SU-DHL-6 (cell line): ENCODE measurements around the gene CHIT1.

Experiments
- H2AFZ ChIP-seq: fragments of 200-600 bp; sonication (generic); 2 replicates; pipeline ENCODE4 v1.6.1; 2014; ENCODE audit warnings: low read depth, mild to moderate bottlenecking, moderate library complexity, mixed read lengths, antibody characterized with exemption, low read length; ENCODE audit not compliant: severe bottlenecking
- H3F3A ChIP-seq: fragments of 200-600 bp; shearing (Covaris generic); 2 replicates; pipeline ENCODE4 v1.6.0; 2016; ENCODE audit warnings: antibody characterized with exemption, mild to moderate bottlenecking; ENCODE audit not compliant: insufficient read depth
- H3K27ac ChIP-seq: fragments of 200-600 bp; sonication (generic); 2 replicates; pipeline ENCODE4 v1.5.1; 2016; ENCODE audit warnings: low read depth, mild to moderate bottlenecking, low read length, moderate library complexity, mixed read lengths
- H3K27me3 ChIP-seq: fragments of 200-600 bp; sonication (generic), shearing (Covaris generic); 2 replicates; pipeline ENCODE4 v1.6.0; 2014; ENCODE audit warnings: mild to moderate bottlenecking, low read length
- H3K36me3 ChIP-seq: fragments of 200-600 bp; sonication (generic); 2 replicates; pipeline ENCODE4 v1.6.1; 2014; ENCODE audit warnings: mild to moderate bottlenecking, low read length, mixed read lengths
- H3K4me2 ChIP-seq: fragments of 300-600, 200-600 bp; shearing (Covaris generic), sonication (generic); 2 replicates; pipeline ENCODE4 v1.6.0; 2014; ENCODE audit warnings: low read length, low read depth, mild to moderate bottlenecking; ENCODE audit not compliant: poor library complexity, severe bottlenecking
- H3K4me3 ChIP-seq: fragments of 200-600 bp; sonication (generic); 2 replicates; pipeline ENCODE4 v1.5.1; 2014; ENCODE audit warnings: antibody characterized with exemption, low read length, mild to moderate bottlenecking, mixed read lengths; ENCODE audit not compliant: insufficient read depth, poor library complexity, severe bottlenecking
- H3K79me2 ChIP-seq: fragments of 200-600 bp; sonication (generic); 2 replicates; pipeline ENCODE4 v1.6.1; 2014; ENCODE audit warnings: mild to moderate bottlenecking, low read length, moderate library complexity; ENCODE audit not compliant: insufficient read depth
- H3K9ac ChIP-seq: fragments of 200-600 bp; sonication (generic); 2 replicates; pipeline ENCODE4 v1.7.0; 2014; ENCODE audit warnings: mild to moderate bottlenecking, low read length
- H3K9me2 ChIP-seq: fragments of 200-600 bp; sonication (generic); replicated peaks from 2 replicates; pipeline ENCODE4 v1.6.1; 2014; ENCODE audit warnings: low read length; ENCODE audit not compliant: insufficient read depth
- H3K9me3 ChIP-seq: fragments of 200-600 bp; sonication (generic); 2 replicates; pipeline ENCODE4 v1.6.1; 2014; ENCODE audit warnings: low read length, mixed read lengths; ENCODE audit not compliant: insufficient read depth
- H4K20me1 ChIP-seq: fragments of 200-600 bp; sonication (generic); 2 replicates; pipeline ENCODE4 v1.6.1; 2014; ENCODE audit warnings: low read depth, mild to moderate bottlenecking, antibody characterized with exemption, low read length, moderate library complexity, mixed read lengths
- CTCF ChIP-seq: fragments of 200-600 bp; sonication (generic); IDR thresholded peaks from one replicate; pipeline ENCODE4 v1.5.1; 2017; ENCODE audit warnings: antibody characterized with exemption, mild to moderate bottlenecking, low read length, moderate library complexity; ENCODE audit not compliant: insufficient read depth, poor library complexity, severe bottlenecking
- EZH2phosphoT487 ChIP-seq: fragments of 200-600 bp; sonication (generic), shearing (Covaris generic); conservative IDR thresholded peaks from 2 replicates; pipeline ENCODE4 v1.6.1; 2018; ENCODE audit warnings: mild to moderate bottlenecking, antibody characterized with exemption, low read length, moderate library complexity, mixed read lengths

Gene CHIT1

GRCh38 chr1:203210988-203211387 lies 18.5 kb downstream of the CHIT1 start:
- Histone ChIP-seq H3K36me3 (no peaks in the 10 kb centered on the region), H3K9ac (no peak overlapping the region), H3K27me3 (no peaks in the 10 kb centered on the region), H3K4me2 (no peak overlapping the region), H2AFZ (no peak overlapping the region), H3K27ac (no peak overlapping the region), H3F3A (no peaks in the 10 kb centered on the region), H3K9me2 (no peaks in the 10 kb centered on the region), H4K20me1 (no peaks in the 10 kb centered on the region), H3K79me2 (no peaks in the 10 kb centered on the region), H3K4me3 (no peak overlapping the region), H3K9me3 (no peaks in the 10 kb centered on the region)
- TF ChIP-seq EZH2phosphoT487 (no peak), CTCF (no peak)

- TF ChIP-seq EZH2phosphoT487 (no peak), CTCF (no peak)
- Histone ChIP-seq H3K9me2 (no peaks in the 10 kb centered on the region), H3K36me3 (no peaks in the 10 kb centered on the region), H2AFZ (no peak overlapping the region), H3K79me2 (no peaks in the 10 kb centered on the region), H3F3A (no peaks in the 10 kb centered on the region), H3K4me3 (no peak overlapping the region), H3K27ac (no peak overlapping the region), H3K27me3 (no peaks in the 10 kb centered on the region), H3K4me2 (no peak overlapping the region), H3K9ac (no peak overlapping the region), H3K9me3 (no peaks in the 10 kb centered on the region), H4K20me1 (no peaks in the 10 kb centered on the region)
These were observed 19.1 kb downstream of the CHIT1 start for GRCh38 chr1:203210350-203210749.

- TF ChIP-seq CTCF, result no peak
- TF ChIP-seq EZH2phosphoT487, result no peak
- H3K9me2 ChIP-seq, result no peaks in the 10 kb centered on the region
- no peak overlapping the region for H3K27ac ChIP-seq
These were observed 21.3 kb downstream of the CHIT1 start for GRCh38 chr1:203208181-203208580.

GRCh38 chr1:203207751-203208150 lies 21.7 kb downstream of the CHIT1 start:
- H4K20me1 ChIP-seq, result no peaks in the 10 kb centered on the region
- no peaks in the 10 kb centered on the region for H3K79me2 ChIP-seq
- H3K9me2 ChIP-seq, result no peaks in the 10 kb centered on the region
- no peak overlapping the region for H2AFZ ChIP-seq
- TF ChIP-seq CTCF, result no peak
- no peak for TF ChIP-seq EZH2phosphoT487
- no peaks in the 10 kb centered on the region for H3K27me3 ChIP-seq
- no peaks in the 10 kb centered on the region for H3K36me3 ChIP-seq
- no peak overlapping the region for H3K4me3 ChIP-seq
- H3K4me2 ChIP-seq, result no peak overlapping the region
- H3F3A ChIP-seq, result no peaks in the 10 kb centered on the region
- no peak overlapping the region for H3K9ac ChIP-seq
- H3K27ac ChIP-seq, result no peak overlapping the region
- H3K9me3 ChIP-seq, result no peaks in the 10 kb centered on the region

More at GRCh38 chr1:203208181-203208580, 21.3 kb downstream of the CHIT1 start:
- H3K9me3 ChIP-seq, result no peaks in the 10 kb centered on the region
- no peaks in the 10 kb centered on the region for H3K27me3 ChIP-seq
- no peak overlapping the region for H2AFZ ChIP-seq
- H3K9ac ChIP-seq, result no peak overlapping the region
- H3F3A ChIP-seq, result no peaks in the 10 kb centered on the region
- no peaks in the 10 kb centered on the region for H3K36me3 ChIP-seq
- no peaks in the 10 kb centered on the region for H3K79me2 ChIP-seq
- no peaks in the 10 kb centered on the region for H4K20me1 ChIP-seq
- no peak overlapping the region for H3K4me2 ChIP-seq
- no peak overlapping the region for H3K4me3 ChIP-seq
